ENCODE results near the gene HOXB13.

Gene HOXB13

GRCh38 chr17:48760411-48760810 lies 31.9 kb upstream of the HOXB13 start:
- Histone ChIP-seq H3K4me3 (ENCODE audit: insufficient read length, low read depth) (no peak overlapping the region), H3K27me3 (ENCODE audit: insufficient read depth, insufficient read length) (peaks cover 59% of the 10 kb centered on the region), H3K4me1 (ENCODE audit: insufficient read depth, insufficient read length) (no peaks in the 10 kb centered on the region), H3K9ac (ENCODE audit: insufficient read length, low read depth) (no peak overlapping the region), H3K9me3 (ENCODE audit: insufficient read depth, low read length) (no peaks in the 10 kb centered on the region), H3K36me3 (ENCODE audit: insufficient read depth, insufficient read length, low read length) (no peaks in the 10 kb centered on the region)
- TF ChIP-seq YY1 (IDR thresholded peaks at IDR 0.05; ENCODE audit: insufficient read depth, insufficient read length) (no peak), SUZ12 (IDR thresholded peaks at IDR 0.05; ENCODE audit: extremely low read depth, insufficient read depth, insufficient read length) (no peak), ZNF274 (IDR thresholded peaks at IDR 0.05; ENCODE audit: low read depth, low read length) (no peak)
- DNase-seq (ENCODE audit: low read depth, low spot score), result no peak

GRCh38 chr17:48759288-48759687 lies 30.7 kb upstream of the HOXB13 start:
- DNase-seq (ENCODE audit: low read depth, low spot score), result no peak

GRCh38 chr17:48757524-48757961 lies 29.0 kb upstream of the HOXB13 start:
- Histone ChIP-seq H3K9ac (ENCODE audit: insufficient read length, low read depth) (no peak overlapping the region), H3K4me1 (ENCODE audit: insufficient read depth, insufficient read length) (peaks cover 6% of the 10 kb centered on the region), H3K27me3 (ENCODE audit: insufficient read depth, insufficient read length) (peaks cover 86% of the 10 kb centered on the region), H3K36me3 (ENCODE audit: insufficient read depth, insufficient read length, low read length) (no peaks in the 10 kb centered on the region), H3K9me3 (ENCODE audit: insufficient read depth, low read length) (no peaks in the 10 kb centered on the region), H3K4me3 (ENCODE audit: insufficient read length, low read depth) (no peak overlapping the region)
- DNase-seq (ENCODE audit: low read depth, low spot score), result no peak
- no peak for TF ChIP-seq YY1 (IDR thresholded peaks at IDR 0.05; ENCODE audit: insufficient read depth, insufficient read length)
- no peak for TF ChIP-seq SUZ12 (IDR thresholded peaks at IDR 0.05; ENCODE audit: extremely low read depth, insufficient read depth, insufficient read length)
- no peak for TF ChIP-seq ZNF274 (IDR thresholded peaks at IDR 0.05; ENCODE audit: low read depth, low read length)

More at GRCh38 chr17:48759288-48759687, 30.7 kb upstream of the HOXB13 start:
- Histone ChIP-seq H3K4me3 (ENCODE audit: insufficient read length, low read depth) (no peak overlapping the region), H3K9ac (ENCODE audit: insufficient read length, low read depth) (no peak overlapping the region), H3K27me3 (ENCODE audit: insufficient read depth, insufficient read length) (peaks cover 70% of the 10 kb centered on the region), H3K36me3 (ENCODE audit: insufficient read depth, insufficient read length, low read length) (no peaks in the 10 kb centered on the region), H3K9me3 (ENCODE audit: insufficient read depth, low read length) (no peaks in the 10 kb centered on the region), H3K4me1 (ENCODE audit: insufficient read depth, insufficient read length) (peaks cover 2% of the 10 kb centered on the region)
- TF ChIP-seq SUZ12 (IDR thresholded peaks at IDR 0.05; ENCODE audit: extremely low read depth, insufficient read depth, insufficient read length) (no peak), YY1 (IDR thresholded peaks at IDR 0.05; ENCODE audit: insufficient read depth, insufficient read length) (no peak), ZNF274 (IDR thresholded peaks at IDR 0.05; ENCODE audit: low read depth, low read length) (no peak)

GRCh38 chr17:48756830-48757251 lies 28.3 kb upstream of the HOXB13 start:
- H3K4me3 ChIP-seq (ENCODE audit: insufficient read length, low read depth), result no peak overlapping the region
- no peaks in the 10 kb centered on the region for H3K9me3 ChIP-seq (ENCODE audit: insufficient read depth, low read length)
- no peak for DNase-seq (ENCODE audit: low read depth, low spot score)
- H3K36me3 ChIP-seq (ENCODE audit: insufficient read depth, insufficient read length, low read length), result no peaks in the 10 kb centered on the region
- H3K9ac ChIP-seq (ENCODE audit: insufficient read length, low read depth), result no peak overlapping the region
- H3K27me3 ChIP-seq (ENCODE audit: insufficient read depth, insufficient read length), result peaks cover 87% of the 10 kb centered on the region
- TF ChIP-seq SUZ12 (IDR thresholded peaks at IDR 0.05; ENCODE audit: extremely low read depth, insufficient read depth, insufficient read length) (no peak), YY1 (IDR thresholded peaks at IDR 0.05; ENCODE audit: insufficient read depth, insufficient read length) (no peak), ZNF274 (IDR thresholded peaks at IDR 0.05; ENCODE audit: low read depth, low read length) (no peak)
- H3K4me1 ChIP-seq (ENCODE audit: insufficient read depth, insufficient read length), result peaks cover 6% of the 10 kb centered on the region

- no peak for DNase-seq (ENCODE audit: low read depth, low spot score)
- Histone ChIP-seq H3K27me3 (ENCODE audit: insufficient read depth, insufficient read length) (peaks cover 90% of the 10 kb centered on the region), H3K9ac (ENCODE audit: insufficient read length, low read depth) (peak overlapping the region; percentile 39), H3K36me3 (ENCODE audit: insufficient read depth, insufficient read length, low read length) (no peaks in the 10 kb centered on the region), H3K9me3 (ENCODE audit: insufficient read depth, low read length) (no peaks in the 10 kb centered on the region), H3K4me3 (ENCODE audit: insufficient read length, low read depth) (peak overlapping the region; percentile 16), H3K4me1 (ENCODE audit: insufficient read depth, insufficient read length) (peaks cover 6% of the 10 kb centered on the region)
- TF ChIP-seq ZNF274 (IDR thresholded peaks at IDR 0.05; ENCODE audit: low read depth, low read length), result no peak
- TF ChIP-seq YY1 (IDR thresholded peaks at IDR 0.05; ENCODE audit: insufficient read depth, insufficient read length), result no peak
- no peak for TF ChIP-seq SUZ12 (IDR thresholded peaks at IDR 0.05; ENCODE audit: extremely low read depth, insufficient read depth, insufficient read length)
These were observed 26.8 kb upstream of the HOXB13 start for GRCh38 chr17:48755356-48755755.

GRCh38 chr17:48754500-48755261 lies 26.1 kb upstream of the HOXB13 start:
- peak overlapping the region; percentile 16 for H3K4me3 ChIP-seq (ENCODE audit: insufficient read length, low read depth)
- TF ChIP-seq SUZ12 (IDR thresholded peaks at IDR 0.05; ENCODE audit: extremely low read depth, insufficient read depth, insufficient read length) (peak; percentile 0), YY1 (IDR thresholded peaks at IDR 0.05; ENCODE audit: insufficient read depth, insufficient read length) (no peak)
- no peaks in the 10 kb centered on the region for H3K9me3 ChIP-seq (ENCODE audit: insufficient read depth, low read length)
- no peaks in the 10 kb centered on the region for H3K36me3 ChIP-seq (ENCODE audit: insufficient read depth, insufficient read length, low read length)
- peaks cover 6% of the 10 kb centered on the region for H3K4me1 ChIP-seq (ENCODE audit: insufficient read depth, insufficient read length)
- DNase-seq (ENCODE audit: low read depth, low spot score), result no peak
- H3K27me3 ChIP-seq (ENCODE audit: insufficient read depth, insufficient read length), result peaks cover 95% of the 10 kb centered on the region
- H3K9ac ChIP-seq (ENCODE audit: insufficient read length, low read depth), result peak overlapping the region; percentile 39

- H3K36me3 ChIP-seq (ENCODE audit: insufficient read depth, insufficient read length, low read length), result no peaks in the 10 kb centered on the region
- H3K9me3 ChIP-seq (ENCODE audit: insufficient read depth, low read length), result no peaks in the 10 kb centered on the region
- H3K9ac ChIP-seq (ENCODE audit: insufficient read length, low read depth), result no peak overlapping the region
- peaks cover 96% of the 10 kb centered on the region for H3K27me3 ChIP-seq (ENCODE audit: insufficient read depth, insufficient read length)
- no peak overlapping the region for H3K4me3 ChIP-seq (ENCODE audit: insufficient read length, low read depth)
- peaks cover 6% of the 10 kb centered on the region for H3K4me1 ChIP-seq (ENCODE audit: insufficient read depth, insufficient read length)
- TF ChIP-seq SUZ12 (IDR thresholded peaks at IDR 0.05; ENCODE audit: extremely low read depth, insufficient read depth, insufficient read length) (peak; percentile 81), YY1 (IDR thresholded peaks at IDR 0.05; ENCODE audit: insufficient read depth, insufficient read length) (no peak), ZNF274 (IDR thresholded peaks at IDR 0.05; ENCODE audit: low read depth, low read length) (no peak)
- no peak for DNase-seq (ENCODE audit: low read depth, low spot score)
These were observed 25.4 kb upstream of the HOXB13 start for GRCh38 chr17:48753794-48754499.

All from NT2/D1 (cell line).